ENCODE results near the gene WDR19. TPM values are rescaled to one million over a fixed set of nuclear protein-coding genes. Genes with fewer than 3 reads are reported as not detected.

Gene WDR19
- total RNA-seq, 4 donors from 2014 or later = 71.1 to 93.1 (median 80.8) TPM

- H3K36me3 ChIP-seq = peaks cover 0 to 54% (median 4%) of the 10 kb centered on the region in 3 donors
- 93% methylated on average over 4 of the region's 4 CpGs for WGBS, 2 donors
- TF ChIP-seq CTCF (IDR thresholded peaks at IDR 0.05) = no peak
- TF ChIP-seq EP300 (IDR thresholded peaks at IDR 0.05) = no peak
- no peak for TF ChIP-seq POLR2A (IDR thresholded peaks at IDR 0.05)
Measured at GRCh38 chr4:39319676-39320075, 137.3 kb downstream of the WDR19 start.

GRCh38 chr4:39320381-39321115, 138.2 kb downstream of the WDR19 start:
- Histone ChIP-seq H3K9me3 (no peaks in the 10 kb centered on the region), H3K36me3 (peaks cover 0 to 51% (median 0%) of the 10 kb centered on the region in 3 donors), H3K27me3 (no peaks in the 10 kb centered on the region), H3K27ac (no peak overlapping the region), H3K4me3 (no peak overlapping the region), H3K4me1 (peaks cover 0 to 3% (median 0%) of the 10 kb centered on the region in 4 donors)
- no peak for DNase-seq (ENCODE audit: low spot score in 2 of 2)
- no peak for TF ChIP-seq EP300 (IDR thresholded peaks at IDR 0.05)
- TF ChIP-seq POLR2A (IDR thresholded peaks at IDR 0.05) = no peak
- no peak for TF ChIP-seq CTCF (IDR thresholded peaks at IDR 0.05)

More at GRCh38 chr4:39319676-39320075, 137.3 kb downstream of the WDR19 start:
- DNase-seq (ENCODE audit: low spot score in 2 of 2) = no peak
- no peaks in the 10 kb centered on the region for H3K27me3 ChIP-seq
- peaks cover 0 to 3% (median 0%) of the 10 kb centered on the region in 4 donors for H3K4me1 ChIP-seq
- H3K9me3 ChIP-seq = no peaks in the 10 kb centered on the region
- no peak overlapping the region for H3K27ac ChIP-seq
- H3K4me3 ChIP-seq = no peak overlapping the region

- Histone ChIP-seq H3K9me3 (no peaks in the 10 kb centered on the region), H3K27me3 (no peaks in the 10 kb centered on the region), H3K36me3 (peaks cover 0 to 53% (median 0%) of the 10 kb centered on the region in 3 donors), H3K27ac (no peak overlapping the region), H3K4me3 (no peak overlapping the region), H3K4me1 (peaks cover 0 to 3% (median 0%) of the 10 kb centered on the region in 4 donors)
- DNase-seq (ENCODE audit: low spot score in 2 of 2) = no peak
- WGBS, 2 donors = 98 to 100% methylated on average over 1 of the region's 1 CpG
- TF ChIP-seq POLR2A (IDR thresholded peaks at IDR 0.05) (no peak), EP300 (IDR thresholded peaks at IDR 0.05) (no peak), CTCF (IDR thresholded peaks at IDR 0.05) (no peak)
Measured at GRCh38 chr4:39323821-39324220, 141.5 kb downstream of the WDR19 start.

GRCh38 chr4:39324446-39324845, 142.1 kb downstream of the WDR19 start:
- no peak for TF ChIP-seq EP300 (IDR thresholded peaks at IDR 0.05)
- TF ChIP-seq POLR2A (IDR thresholded peaks at IDR 0.05) = no peak
- TF ChIP-seq CTCF (IDR thresholded peaks at IDR 0.05) = no peak
- no peak for DNase-seq (ENCODE audit: low spot score in 2 of 2)
- H3K4me3 ChIP-seq = no peak overlapping the region
- H3K36me3 ChIP-seq = peaks cover 0 to 48% (median 0%) of the 10 kb centered on the region in 3 donors
- H3K27ac ChIP-seq = no peak overlapping the region
- H3K27me3 ChIP-seq = no peaks in the 10 kb centered on the region
- peaks cover 0 to 3% (median 0%) of the 10 kb centered on the region in 4 donors for H3K4me1 ChIP-seq
- 72% methylated on average over 2 of the region's 2 CpGs for WGBS, 2 donors
- H3K9me3 ChIP-seq = no peaks in the 10 kb centered on the region

- 75 to 82% methylated on average over 4 of the region's 4 CpGs for WGBS, 2 donors
- Histone ChIP-seq H3K27me3 (no peaks in the 10 kb centered on the region), H3K4me3 (no peak overlapping the region), H3K4me1 (no peaks in the 10 kb centered on the region), H3K36me3 (peaks cover 0 to 41% (median 0%) of the 10 kb centered on the region in 3 donors), H3K9me3 (no peaks in the 10 kb centered on the region), H3K27ac (no peak overlapping the region)
- TF ChIP-seq POLR2A (IDR thresholded peaks at IDR 0.05) (no peak), EP300 (IDR thresholded peaks at IDR 0.05) (no peak), CTCF (IDR thresholded peaks at IDR 0.05) (no peak)
- no peak for DNase-seq (ENCODE audit: low spot score in 2 of 2)
Measured at GRCh38 chr4:39324897-39325613, 142.7 kb downstream of the WDR19 start.

Measured in tibial nerve (tissue), 4 donors.